ENCODE results near the gene BDNF. TPM values are rescaled to one million over a fixed set of nuclear protein-coding genes. Genes with fewer than 3 reads are reported as not detected.

BDNF gene
- total RNA-seq, 1 donor from 2014 or later = 0.07 TPM

GRCh38 chr11:27694992-27695391 is 5.3 kb downstream of the BDNF start:
- Mint-ChIP-seq H3K4me3 (no peak overlapping the region), H3K36me3 (ENCODE audit: low read depth) (no peaks in the 10 kb centered on the region), H3K27me3 (ENCODE audit: low read depth) (peaks cover 81% of the 10 kb centered on the region), H3K9me3 (no peaks in the 10 kb centered on the region), H3K4me1 (peaks cover 14% of the 10 kb centered on the region), H3K27ac (ENCODE audit: unreplicated experiment) (no peak overlapping the region)
- peak; percentile 67 for TF ChIP-seq CTCF (conservative IDR thresholded peaks at IDR 0.05)
- no peak for DNase-seq (ENCODE audit: low read depth, low spot score)

GRCh38 chr11:27693398-27693797 is 6.9 kb downstream of the BDNF start:
- no peaks in the 10 kb centered on the region for H3K4me1 Mint-ChIP-seq
- no peak for TF ChIP-seq CTCF (conservative IDR thresholded peaks at IDR 0.05)
- H3K27ac Mint-ChIP-seq (ENCODE audit: unreplicated experiment) = no peak overlapping the region
- H3K4me3 Mint-ChIP-seq = no peak overlapping the region
- no peaks in the 10 kb centered on the region for H3K36me3 Mint-ChIP-seq (ENCODE audit: low read depth)
- DNase-seq (ENCODE audit: low read depth, low spot score) = no peak
- H3K9me3 Mint-ChIP-seq = no peaks in the 10 kb centered on the region
- peaks cover 65% of the 10 kb centered on the region for H3K27me3 Mint-ChIP-seq (ENCODE audit: low read depth)

- H3K9me3 Mint-ChIP-seq = no peaks in the 10 kb centered on the region
- H3K36me3 Mint-ChIP-seq (ENCODE audit: low read depth) = no peaks in the 10 kb centered on the region
- no peak for TF ChIP-seq CTCF (conservative IDR thresholded peaks at IDR 0.05)
- no peak for DNase-seq (ENCODE audit: low read depth, low spot score)
- peaks cover 62% of the 10 kb centered on the region for H3K27me3 Mint-ChIP-seq (ENCODE audit: low read depth)
- no peaks in the 10 kb centered on the region for H3K4me1 Mint-ChIP-seq
- H3K4me3 Mint-ChIP-seq = no peak overlapping the region
- H3K27ac Mint-ChIP-seq (ENCODE audit: unreplicated experiment) = no peak overlapping the region
Measured at GRCh38 chr11:27692781-27693180, 7.5 kb downstream of the BDNF start.

GRCh38 chr11:27688076-27688475 is 12.2 kb downstream of the BDNF start:
- Mint-ChIP-seq H3K9me3 (peaks cover 4% of the 10 kb centered on the region), H3K27ac (ENCODE audit: unreplicated experiment) (no peak overlapping the region), H3K4me3 (no peak overlapping the region), H3K36me3 (ENCODE audit: low read depth) (no peaks in the 10 kb centered on the region), H3K27me3 (ENCODE audit: low read depth) (peaks cover 22% of the 10 kb centered on the region), H3K4me1 (no peaks in the 10 kb centered on the region)
- DNase-seq (ENCODE audit: low read depth, low spot score) = no peak
- no peak for TF ChIP-seq CTCF (conservative IDR thresholded peaks at IDR 0.05)

GRCh38 chr11:27681664-27682063 is 18.6 kb downstream of the BDNF start:
- Mint-ChIP-seq H3K27ac (ENCODE audit: unreplicated experiment) (no peak overlapping the region), H3K4me1 (no peaks in the 10 kb centered on the region), H3K36me3 (ENCODE audit: low read depth) (no peaks in the 10 kb centered on the region), H3K27me3 (ENCODE audit: low read depth) (peaks cover 6% of the 10 kb centered on the region), H3K9me3 (peaks cover 4% of the 10 kb centered on the region), H3K4me3 (no peak overlapping the region)
- TF ChIP-seq CTCF (conservative IDR thresholded peaks at IDR 0.05) = no peak
- no peak for DNase-seq (ENCODE audit: low read depth, low spot score)

Data from neural crest cell (in vitro differentiated cells).